ENCODE results near the gene NPAS3.

DNA sequence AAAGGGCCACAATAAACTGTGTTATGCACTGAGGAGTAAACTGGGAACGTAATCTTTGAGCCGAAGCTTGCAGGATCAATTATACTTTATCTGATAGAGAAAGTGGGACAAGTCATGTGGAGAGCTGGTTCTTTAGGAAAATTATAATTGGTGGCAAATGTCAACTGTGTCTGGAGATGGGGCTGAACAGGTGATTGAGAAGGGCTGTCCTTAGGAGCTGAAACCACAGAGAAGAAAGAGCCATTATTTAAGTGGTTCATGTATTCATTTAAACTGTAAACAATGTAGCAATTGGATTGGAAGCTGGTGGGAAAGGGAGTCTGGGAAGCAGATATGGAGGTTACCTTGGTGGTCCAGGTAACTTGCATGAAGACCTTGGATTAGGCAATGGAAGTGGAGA, 193.1 kb downstream of the NPAS3 start:
- TF ChIP-seq, protein P1, sequence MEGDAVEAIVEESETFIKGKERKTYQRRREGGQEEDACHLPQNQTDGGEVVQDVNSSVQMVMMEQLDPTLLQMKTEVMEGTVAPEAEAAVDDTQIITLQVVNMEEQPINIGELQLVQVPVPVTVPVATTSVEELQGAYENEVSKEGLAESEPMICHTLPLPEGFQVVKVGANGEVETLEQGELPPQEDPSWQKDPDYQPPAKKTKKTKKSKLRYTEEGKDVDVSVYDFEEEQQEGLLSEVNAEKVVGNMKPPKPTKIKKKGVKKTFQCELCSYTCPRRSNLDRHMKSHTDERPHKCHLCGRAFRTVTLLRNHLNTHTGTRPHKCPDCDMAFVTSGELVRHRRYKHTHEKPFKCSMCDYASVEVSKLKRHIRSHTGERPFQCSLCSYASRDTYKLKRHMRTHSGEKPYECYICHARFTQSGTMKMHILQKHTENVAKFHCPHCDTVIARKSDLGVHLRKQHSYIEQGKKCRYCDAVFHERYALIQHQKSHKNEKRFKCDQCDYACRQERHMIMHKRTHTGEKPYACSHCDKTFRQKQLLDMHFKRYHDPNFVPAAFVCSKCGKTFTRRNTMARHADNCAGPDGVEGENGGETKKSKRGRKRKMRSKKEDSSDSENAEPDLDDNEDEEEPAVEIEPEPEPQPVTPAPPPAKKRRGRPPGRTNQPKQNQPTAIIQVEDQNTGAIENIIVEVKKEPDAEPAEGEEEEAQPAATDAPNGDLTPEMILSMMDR (conservative IDR thresholded peaks at IDR 0.05) = no peak
- no peak for TF ChIP-seq EZH2 (IDR thresholded peaks at IDR 0.05; ENCODE audit: low read depth)
